Astrocyte of the cerebellum (primary cell): ENCODE results near the gene HSCB.

ENCODE experiments used
- DNase-seq: peaks from one replicate; pipeline ENCODE4 v3.0.0-alpha.2; 2011; ENCODE audit warnings: low read depth
- H3K4me3 ChIP-seq: 2 replicates; pipeline ENCODE4 v1.5.1; 2011; ENCODE audit warnings: mild to moderate bottlenecking, low read depth, low read length, moderate library complexity
- CTCF ChIP-seq: IDR thresholded peaks from 2 replicates; pipeline ENCODE4 v1.5.1; 2012; ENCODE audit warnings: low read length, low read depth, moderate library complexity, mild to moderate bottlenecking; ENCODE audit errors: missing control alignments
- in situ Hi-C: cut with HindIII; loops from 2 replicates; pipeline ENCODE4 v1.10.0; 2017; ENCODE audit warnings: low sequenced_read_pairs

The HSCB gene

GRCh38 chr22:28795932-28796856 is 54.4 kb downstream of the HSCB start:
- DNase-seq = no peak
- H3K4me3 ChIP-seq = no peak overlapping the region
- in situ Hi-C loops = no loop called here
- no peak for TF ChIP-seq CTCF

GRCh38 chr22:28798810-28799605 is 57.2 kb downstream of the HSCB start:
- in situ Hi-C loops = no loop called here
- TF ChIP-seq CTCF = no peak
- peak overlapping the region; percentile 61 for H3K4me3 ChIP-seq
- peak; percentile 59 for DNase-seq

- in situ Hi-C loops = no loop called here
- peak; percentile 27 for DNase-seq
- peak overlapping the region; percentile 61 for H3K4me3 ChIP-seq
- TF ChIP-seq CTCF = no peak
These were observed 57.9 kb downstream of the HSCB start for GRCh38 chr22:28799606-28800307.

GRCh38 chr22:28800308-28801041 is 58.6 kb downstream of the HSCB start, which contains the start of gene XBP1:
TSS of gene XBP1 (minus strand) at chr22:28800569.
- DNase-seq = peak; percentile 83
- in situ Hi-C loops = no loop called here
- TF ChIP-seq CTCF = no peak

GRCh38 chr22:28801845-28802594 is 60.2 kb downstream of the HSCB start:
- no peak for DNase-seq
- in situ Hi-C loops = no loop called here
- H3K4me3 ChIP-seq = no peak overlapping the region
- no peak for TF ChIP-seq CTCF

More at GRCh38 chr22:28800308-28801041, 58.6 kb downstream of the HSCB start, which contains the start of gene XBP1:
- peak within 1 kb of the TSS; percentile 61 for H3K4me3 ChIP-seq
